ENCODE data around the gene OVAAL. TPM values are rescaled to one million over a fixed set of nuclear protein-coding genes. Genes with fewer than 3 reads are reported as not detected.

Gene OVAAL
- total RNA-seq, 2 experiments from 2014 or later = not detected

GRCh38 chr1:180579961-180580611 lies 21.3 kb downstream of the OVAAL start:
- Mint-ChIP-seq H3K36me3 (ENCODE audit: low read depth) (no peaks in the 10 kb centered on the region), H3K27ac (no peak overlapping the region), H3K4me3 (no peak overlapping the region), H3K9me3 (no peaks in the 10 kb centered on the region), H3K4me1 (ENCODE audit: low read depth) (peaks cover 4% of the 10 kb centered on the region), H3K27me3 (peaks cover 3% of the 10 kb centered on the region)
- DNase-seq (no peak), ATAC-seq (no peak)
- no peak for TF ChIP-seq CTCF (IDR thresholded peaks at IDR 0.05)
- intact Hi-C loops (cut with micrococcal nuclease) = no loop called here
- POLR2A ChIA-PET = no interaction called here
- CTCF ChIA-PET = no interaction called here

DNA sequence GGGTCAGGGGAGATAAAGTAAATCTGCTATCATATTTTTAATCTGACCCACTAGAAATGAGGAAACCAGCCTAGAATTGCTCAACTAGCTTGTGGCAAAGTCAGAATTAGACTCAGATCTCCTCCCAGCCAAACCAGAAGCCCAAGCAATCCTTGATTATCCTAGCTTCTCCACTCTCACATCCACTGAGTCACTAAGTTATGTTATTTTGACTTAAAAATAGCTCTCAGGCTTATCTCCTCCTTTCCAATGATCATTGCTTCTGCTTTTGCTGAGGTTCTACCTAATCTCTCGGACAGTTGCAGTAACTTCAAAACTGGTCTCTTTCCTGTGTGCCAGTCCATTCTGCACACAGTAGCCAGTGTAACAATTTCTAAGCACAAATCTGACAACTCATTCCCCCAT lies 22.9 kb downstream of the OVAAL start:
- ATAC-seq = no peak
- Mint-ChIP-seq H3K27ac (no peak overlapping the region), H3K4me1 (ENCODE audit: low read depth) (peaks cover 16% of the 10 kb centered on the region), H3K27me3 (peaks cover 3% of the 10 kb centered on the region), H3K36me3 (ENCODE audit: low read depth) (no peaks in the 10 kb centered on the region), H3K4me3 (no peak overlapping the region), H3K9me3 (no peaks in the 10 kb centered on the region)
- no peak for DNase-seq
- CTCF ChIA-PET = interaction anchor here (0.6 kb wide), 1 partner anchor 31 kb away, joined by 3 read pairs; no protein-coding TSS in a partner anchor
- POLR2A ChIA-PET = interaction anchor here (0.9 kb wide), 1 partner anchor 264 kb away, joined by 3 read pairs; no protein-coding TSS in a partner anchor
- intact Hi-C loops (cut with micrococcal nuclease) = no loop called here
- no peak for TF ChIP-seq CTCF (IDR thresholded peaks at IDR 0.05)

- no peaks in the 10 kb centered on the region for H3K36me3 Mint-ChIP-seq (ENCODE audit: low read depth)
- no peak for ATAC-seq
- no peak for TF ChIP-seq CTCF (IDR thresholded peaks at IDR 0.05)
- intact Hi-C loops (cut with micrococcal nuclease) = no loop called here
- ChIA-PET POLR2A (interaction anchor here (1.4 kb wide), 1 partner anchor 13 kb away, joined by 8 read pairs; no protein-coding TSS in a partner anchor), CTCF (no interaction called here)
- H3K4me1 Mint-ChIP-seq (ENCODE audit: low read depth) = peaks cover 17% of the 10 kb centered on the region
- no peak overlapping the region for H3K4me3 Mint-ChIP-seq
- H3K9me3 Mint-ChIP-seq = peaks cover 7% of the 10 kb centered on the region
- DNase-seq = no peak
- peaks cover 3% of the 10 kb centered on the region for H3K27me3 Mint-ChIP-seq
- peak overlapping the region; percentile 65 for H3K27ac Mint-ChIP-seq
Observed at GRCh38 chr1:180584869-180585268, 26.1 kb downstream of the OVAAL start.

DNA sequence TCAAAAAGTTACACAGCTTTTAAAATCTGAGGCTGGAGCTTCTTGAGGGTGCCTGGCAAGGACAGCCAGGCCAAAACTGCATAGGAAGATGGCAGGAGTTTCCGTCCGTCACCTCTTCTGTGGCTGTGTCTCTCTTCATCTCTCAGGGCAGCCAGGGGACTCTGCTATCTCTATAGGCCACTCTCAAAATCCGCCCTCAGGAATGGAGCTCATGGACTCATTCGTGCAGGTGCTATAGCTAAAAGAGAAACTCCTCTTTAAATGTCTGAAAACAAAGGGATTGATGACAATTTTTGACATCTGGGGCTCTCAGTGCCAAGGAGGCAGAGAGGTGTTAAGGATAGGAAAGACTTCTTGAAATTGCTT lies 27.2 kb downstream of the OVAAL start:
- peak overlapping the region; percentile 69 for H3K27ac Mint-ChIP-seq
- peaks cover 3% of the 10 kb centered on the region for H3K27me3 Mint-ChIP-seq
- POLR2A ChIA-PET = interaction anchor here (1.4 kb wide), 1 partner anchor 14 kb away, joined by 8 read pairs; no protein-coding TSS in a partner anchor
- no peak overlapping the region for H3K4me3 Mint-ChIP-seq
- DNase-seq (no peak), ATAC-seq (no peak)
- intact Hi-C loops (cut with micrococcal nuclease) = no loop called here
- no peaks in the 10 kb centered on the region for H3K36me3 Mint-ChIP-seq (ENCODE audit: low read depth)
- no peak for TF ChIP-seq CTCF (IDR thresholded peaks at IDR 0.05)
- H3K4me1 Mint-ChIP-seq (ENCODE audit: low read depth) = peaks cover 17% of the 10 kb centered on the region
- peaks cover 7% of the 10 kb centered on the region for H3K9me3 Mint-ChIP-seq
- CTCF ChIA-PET = interaction anchor here (1.1 kb wide), 1 partner anchor 43 kb away, joined by 4 read pairs; no protein-coding TSS in a partner anchor

- ATAC-seq (no peak), DNase-seq (no peak)
- Mint-ChIP-seq H3K4me3 (no peak overlapping the region), H3K36me3 (ENCODE audit: low read depth) (no peaks in the 10 kb centered on the region), H3K27ac (peak overlapping the region; percentile 44), H3K4me1 (ENCODE audit: low read depth) (peaks cover 17% of the 10 kb centered on the region), H3K27me3 (peaks cover 3% of the 10 kb centered on the region), H3K9me3 (peaks cover 7% of the 10 kb centered on the region)
- POLR2A ChIA-PET = no interaction called here
- intact Hi-C loops (cut with micrococcal nuclease) = no loop called here
- CTCF ChIA-PET = interaction anchor here (1.1 kb wide), 1 partner anchor 14 kb away, joined by 3 read pairs; no protein-coding TSS in a partner anchor
- no peak for TF ChIP-seq CTCF (IDR thresholded peaks at IDR 0.05)
Observed at GRCh38 chr1:180586671-180587155, 27.9 kb downstream of the OVAAL start.

Data from activated CD8-positive, alpha-beta T cell treated with anti-CD3 and anti-CD28 coated beads for 36 hours (primary cell).